Measurements from ENCODE around the gene EVA1A.

The EVA1A gene

GRCh38 chr2:75562513-75562864, 1.8 kb upstream of the EVA1A start:
- DNase-seq = no peak

GRCh38 chr2:75561566-75562512, 1.1 kb upstream of the EVA1A start:
- DNase-seq = no peak

GRCh38 chr2:75560022-75560767, 544 bp downstream of the EVA1A start:
- peak; percentile 48 for DNase-seq

- no peak for DNase-seq
Observed at GRCh38 chr2:75559680-75560021, 1.1 kb downstream of the EVA1A start.

GRCh38 chr2:75558786-75559679, 1.7 kb downstream of the EVA1A start:
- DNase-seq = no peak

GRCh38 chr2:75558136-75558535, 2.6 kb downstream of the EVA1A start:
- no peak for DNase-seq

- DNase-seq = no peak
Observed at GRCh38 chr2:75557474-75558133, 3.1 kb downstream of the EVA1A start.

GRCh38 chr2:75556679-75557366, 3.9 kb downstream of the EVA1A start:
- no peak for DNase-seq

- no peak for DNase-seq
Observed at GRCh38 chr2:75555701-75556100, 5.0 kb downstream of the EVA1A start.

- no peak for DNase-seq
Observed at GRCh38 chr2:75553935-75554531, 6.7 kb downstream of the EVA1A start.

- DNase-seq = no peak
Observed at GRCh38 chr2:75552222-75552621, 8.5 kb downstream of the EVA1A start.

- DNase-seq = no peak
Observed at GRCh38 chr2:75551434-75551833, 9.3 kb downstream of the EVA1A start.

GRCh38 chr2:75549401-75550253, 11.1 kb downstream of the EVA1A start:
- no peak for DNase-seq

- DNase-seq = no peak
Observed at GRCh38 chr2:75548036-75548573, 12.6 kb downstream of the EVA1A start.

- no peak for DNase-seq
Observed at GRCh38 chr2:75547345-75548035, 13.2 kb downstream of the EVA1A start.

- DNase-seq = no peak
Observed at GRCh38 chr2:75545922-75546321, 14.8 kb downstream of the EVA1A start.

GRCh38 chr2:75545387-75545786, 15.4 kb downstream of the EVA1A start:
- DNase-seq = no peak

- DNase-seq = no peak
Observed at GRCh38 chr2:75543446-75543845, 17.3 kb downstream of the EVA1A start.

- DNase-seq = no peak
Observed at GRCh38 chr2:75541430-75541829, 19.3 kb downstream of the EVA1A start.

GRCh38 chr2:75540994-75541393, 19.7 kb downstream of the EVA1A start:
- DNase-seq = no peak
